ENCODE results near the gene ADK. TPM values are rescaled to one million over a fixed set of nuclear protein-coding genes. Genes with fewer than 3 reads are reported as not detected.
A peak's percentile ranks its signal among the peaks of the same experiment; 100 is the strongest.

The ADK gene
- total RNA-seq, 1 experiment from 2014 or later: 159 TPM

- no peaks in the 10 kb centered on the region for H3K9me3 ChIP-seq (ENCODE audit: insufficient read depth, low read depth)
- intact Hi-C loops (cut with micrococcal nuclease; ENCODE audit: unreplicated experiment): no loop called here
- BruUV-seq (replicated peaks): TSS peak; percentile 64
- peaks cover 6% of the 10 kb centered on the region; the same call in 1 of the 2 replicates for H3K36me3 ChIP-seq (ENCODE audit: low read depth)
- H3K27me3 ChIP-seq (ENCODE audit: insufficient read depth, low read depth): no peaks in the 10 kb centered on the region
- peak within 1 kb of the TSS; percentile 90 for H2AFZ ChIP-seq
- peaks cover 26% of the 10 kb centered on the region for H3K4me1 ChIP-seq (replicated peaks; ENCODE audit: insufficient read depth)
- H4K20me1 ChIP-seq (ENCODE audit: insufficient read depth): no peaks in the 10 kb centered on the region
- TF ChIP-seq CTCF (conservative IDR thresholded peaks at IDR 0.05) (no peak), EZH2 (IDR thresholded peaks at IDR 0.05; ENCODE audit: low read depth) (no peak)
- peak within 1 kb of the TSS; percentile 93 for H3K4me3 ChIP-seq
- H3K27ac ChIP-seq: peak within 1 kb of the TSS; percentile 70
- DNase-seq: peak; percentile 76 to 85
- H3K4me2 ChIP-seq: peak within 1 kb of the TSS; percentile 100
- H3F3A ChIP-seq (ENCODE audit: insufficient read depth, low read depth): peaks cover 10% of the 10 kb centered on the region; the same call in 1 of the 2 replicates
- no peaks in the 10 kb centered on the region for H3K9me2 ChIP-seq (ENCODE audit: insufficient read depth)
- ChIA-PET CTCF (interaction anchor here (0.9 to 1.4 kb wide), 3 partner anchors 27 to 84 kb away, joined by 3 read pairs; no protein-coding TSS in a partner anchor), POLR2A (ENCODE audit: unreplicated experiment) (interaction anchor here (0.5 to 0.9 kb wide), 8 partner anchors 80 to 1179 kb away, joined by 3 to 4 read pairs (median 3); no protein-coding TSS in a partner anchor)
- H3K79me2 ChIP-seq (ENCODE audit: low read depth): peaks cover 91% of the 10 kb centered on the region
Observed at GRCh38 chr10:74150204-74150989, 624 bp upstream of the ADK start, which contains the start of gene AP3M1. Gene AP3M1, minus strand, starts transcription at chr10:74150828. Its CDS starts 12,449 bp downstream, at chr10:74138379.

- Histone ChIP-seq H4K20me1 (ENCODE audit: insufficient read depth) (no peaks in the 10 kb centered on the region), H3K9me2 (ENCODE audit: insufficient read depth) (no peaks in the 10 kb centered on the region), H3K27me3 (ENCODE audit: insufficient read depth, low read depth) (no peaks in the 10 kb centered on the region), H3F3A (ENCODE audit: insufficient read depth, low read depth) (0 out of 2 replicates have a peak, but pooled peaks cover 4% of the 10 kb centered on the region), H3K4me3 (peak overlapping the region; percentile 93), H3K27ac (peak overlapping the region; percentile 70), H3K79me2 (ENCODE audit: low read depth) (peaks cover 92% of the 10 kb centered on the region), H3K9me3 (ENCODE audit: insufficient read depth, low read depth) (no peaks in the 10 kb centered on the region), H3K4me2 (peak overlapping the region; percentile 100), H2AFZ (peak overlapping the region; percentile 90), H3K4me1 (replicated peaks; ENCODE audit: insufficient read depth) (peaks cover 26% of the 10 kb centered on the region), H3K36me3 (ENCODE audit: low read depth) (no peaks in the 10 kb centered on the region; the same call in 1 of the 2 replicates)
- DNase-seq: no peak
- TF ChIP-seq CTCF (conservative IDR thresholded peaks at IDR 0.05) (no peak), EZH2 (IDR thresholded peaks at IDR 0.05; ENCODE audit: low read depth) (no peak)
- ChIA-PET POLR2A (ENCODE audit: unreplicated experiment) (interaction anchor here (0.7 to 0.9 kb wide), 2 partner anchors 23 to 82 kb away, joined by 3 read pairs; no protein-coding TSS in a partner anchor), CTCF (no interaction called here)
- BruUV-seq (replicated peaks): TSS peak; percentile 62
- intact Hi-C loops (cut with micrococcal nuclease; ENCODE audit: unreplicated experiment): loop anchor here (1.0 kb wide), 4 partner anchors 24 to 280 kb away; no protein-coding TSS in a partner anchor
Observed at GRCh38 chr10:74151879-74152722, 1.1 kb downstream of the ADK start.

- CTCF ChIA-PET: no interaction called here
- BruUV-seq (replicated peaks): no TSS peak
- H3K36me3 ChIP-seq (ENCODE audit: low read depth): no peaks in the 10 kb centered on the region; the same call in 1 of the 2 replicates
- H3K4me3 ChIP-seq: peak overlapping the region; percentile 93; the same call in 1 of the 2 replicates
- peak overlapping the region; percentile 100 for H3K4me2 ChIP-seq
- 0 out of 2 replicates have a peak overlapping the region, but pooled peaks have one; percentile 70 for H3K27ac ChIP-seq
- no peaks in the 10 kb centered on the region for H3K27me3 ChIP-seq (ENCODE audit: insufficient read depth, low read depth)
- intact Hi-C loops (cut with micrococcal nuclease; ENCODE audit: unreplicated experiment): no loop called here
- peaks cover 26% of the 10 kb centered on the region for H3K4me1 ChIP-seq (replicated peaks; ENCODE audit: insufficient read depth)
- no peaks in the 10 kb centered on the region for H4K20me1 ChIP-seq (ENCODE audit: insufficient read depth)
- TF ChIP-seq CTCF (conservative IDR thresholded peaks at IDR 0.05) (peak; percentile 48; the same call in 1 of the 2 replicates), EZH2 (IDR thresholded peaks at IDR 0.05; ENCODE audit: low read depth) (no peak)
- POLR2A ChIA-PET (ENCODE audit: unreplicated experiment): interaction anchor here (0.9 kb wide), 1 partner anchor 22 kb away, joined by 3 read pairs; no protein-coding TSS in a partner anchor
- no peak overlapping the region for H2AFZ ChIP-seq
- peaks cover 92% of the 10 kb centered on the region for H3K79me2 ChIP-seq (ENCODE audit: low read depth)
- H3K9me3 ChIP-seq (ENCODE audit: insufficient read depth, low read depth): no peaks in the 10 kb centered on the region
- peak in 1 of 2 experiments; percentile 44 for DNase-seq
- no peaks in the 10 kb centered on the region for H3K9me2 ChIP-seq (ENCODE audit: insufficient read depth)
- 0 out of 2 replicates have a peak, but pooled peaks cover 4% of the 10 kb centered on the region for H3F3A ChIP-seq (ENCODE audit: insufficient read depth, low read depth)
Observed at GRCh38 chr10:74153123-74153522, 2.1 kb downstream of the ADK start.
